ENCODE data around the gene MDGA2. TPM values are rescaled to one million over a fixed set of nuclear protein-coding genes. Genes with fewer than 3 reads are reported as not detected.

The MDGA2 gene
- total RNA-seq, 1 experiment from 2014 or later, result not detected

GRCh38 chr14:47223656-47224055 is 451.7 kb downstream of the MDGA2 start:
- TF ChIP-seq FOSL1 (IDR thresholded peaks at IDR 0.05; ENCODE audit: low read depth) (no peak), POLR2A (IDR thresholded peaks at IDR 0.05; ENCODE audit: borderline replicate concordance, extremely low read depth, insufficient read depth, insufficient read length) (no peak), EGR1 (IDR thresholded peaks at IDR 0.05; ENCODE audit: low read depth) (no peak), ZBTB33 (IDR thresholded peaks at IDR 0.05; ENCODE audit: extremely low read depth, insufficient replicate concordance, low read length) (no peak), SIN3A (IDR thresholded peaks at IDR 0.05; ENCODE audit: low read depth) (no peak), TCF7L2 (IDR thresholded peaks at IDR 0.05; ENCODE audit: borderline replicate concordance, extremely low read depth, insufficient read depth, insufficient read length) (no peak), ZFX (IDR thresholded peaks at IDR 0.05) (no peak), SRF (IDR thresholded peaks at IDR 0.05; ENCODE audit: low read depth) (no peak), EZH2phosphoT487 (IDR thresholded peaks at IDR 0.05; ENCODE audit: borderline replicate concordance) (no peak), SP1 (IDR thresholded peaks at IDR 0.05; ENCODE audit: low read depth) (no peak), RAD21 (IDR thresholded peaks at IDR 0.05; ENCODE audit: low read depth) (no peak), YY1 (IDR thresholded peaks at IDR 0.05; ENCODE audit: extremely low read depth, insufficient replicate concordance, low read depth, low read length) (no peak)
- TF ChIP-seq, protein P1, sequence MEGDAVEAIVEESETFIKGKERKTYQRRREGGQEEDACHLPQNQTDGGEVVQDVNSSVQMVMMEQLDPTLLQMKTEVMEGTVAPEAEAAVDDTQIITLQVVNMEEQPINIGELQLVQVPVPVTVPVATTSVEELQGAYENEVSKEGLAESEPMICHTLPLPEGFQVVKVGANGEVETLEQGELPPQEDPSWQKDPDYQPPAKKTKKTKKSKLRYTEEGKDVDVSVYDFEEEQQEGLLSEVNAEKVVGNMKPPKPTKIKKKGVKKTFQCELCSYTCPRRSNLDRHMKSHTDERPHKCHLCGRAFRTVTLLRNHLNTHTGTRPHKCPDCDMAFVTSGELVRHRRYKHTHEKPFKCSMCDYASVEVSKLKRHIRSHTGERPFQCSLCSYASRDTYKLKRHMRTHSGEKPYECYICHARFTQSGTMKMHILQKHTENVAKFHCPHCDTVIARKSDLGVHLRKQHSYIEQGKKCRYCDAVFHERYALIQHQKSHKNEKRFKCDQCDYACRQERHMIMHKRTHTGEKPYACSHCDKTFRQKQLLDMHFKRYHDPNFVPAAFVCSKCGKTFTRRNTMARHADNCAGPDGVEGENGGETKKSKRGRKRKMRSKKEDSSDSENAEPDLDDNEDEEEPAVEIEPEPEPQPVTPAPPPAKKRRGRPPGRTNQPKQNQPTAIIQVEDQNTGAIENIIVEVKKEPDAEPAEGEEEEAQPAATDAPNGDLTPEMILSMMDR (IDR thresholded peaks at IDR 0.05 in 2 of 3, conservative IDR thresholded peaks at IDR 0.05 in 1 of 3; ENCODE audit: borderline replicate concordance in 1 of 3, insufficient read depth in 1 of 3, low read depth in 2 of 3, low read length in 2 of 3), result no peak
- TF ChIP-seq, protein P2, sequence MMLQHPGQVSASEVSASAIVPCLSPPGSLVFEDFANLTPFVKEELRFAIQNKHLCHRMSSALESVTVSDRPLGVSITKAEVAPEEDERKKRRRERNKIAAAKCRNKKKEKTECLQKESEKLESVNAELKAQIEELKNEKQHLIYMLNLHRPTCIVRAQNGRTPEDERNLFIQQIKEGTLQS (IDR thresholded peaks at IDR 0.05), result no peak
- no peak overlapping the region for H3K4me3 ChIP-seq (replicated peaks in 1 of 2; ENCODE audit: low read depth in 1 of 2, low read length in 2 of 2)
- ChIA-PET POLR2A (no interaction called here), CTCF (no interaction called here), RAD21 (ENCODE audit: low non-redundant PET in 1 of 2, low total read pairs in 2 of 2, uncharacterized antibody in 2 of 2, unreplicated experiment in 2 of 2) (no interaction called here)
- no peaks in the 10 kb centered on the region for H3K79me2 ChIP-seq (ENCODE audit: insufficient read depth, low read length)
- H4K20me1 ChIP-seq (ENCODE audit: insufficient read depth), result no peaks in the 10 kb centered on the region
- no peaks in the 10 kb centered on the region for H3K27me3 ChIP-seq (ENCODE audit: insufficient read depth, low read length)
- no TSS peak for BruUV-seq (replicated peaks)
- H3K9me3 ChIP-seq (ENCODE audit: control insufficient read depth in 1 of 2, insufficient read depth in 1 of 2, low read depth in 1 of 2, low read length in 2 of 2), result peaks cover 0 to 4% of the 10 kb centered on the region in 2 experiments; a peak in 1 of 4 replicates
- H3K27ac ChIP-seq (ENCODE audit: low read depth, low read length), result no peak overlapping the region
- no peak overlapping the region for H2AFZ ChIP-seq (ENCODE audit: low read depth, low read length, poor library complexity, severe bottlenecking)
- intact Hi-C loops (cut with micrococcal nuclease), result no loop called here
- H3K4me1 ChIP-seq (ENCODE audit: control insufficient read depth in 1 of 2, insufficient read depth in 2 of 2, low read length in 2 of 2), result no peaks in the 10 kb centered on the region
- no peak for DNase-seq (ENCODE audit: low read depth, low spot score)
- no peaks in the 10 kb centered on the region for H3K36me3 ChIP-seq (ENCODE audit: control insufficient read depth in 1 of 2, insufficient read depth in 2 of 2, low read length in 2 of 2)
- H3K4me2 ChIP-seq (ENCODE audit: low read length), result no peak overlapping the region
- H3K9me2 ChIP-seq (ENCODE audit: insufficient read depth), result no peaks in the 10 kb centered on the region
- ATAC-seq, result no peak
- H3K9ac ChIP-seq (ENCODE audit: low read length), result no peak overlapping the region
